Measurements from ENCODE around the gene ZNF581. TPM values are rescaled to one million over a fixed set of nuclear protein-coding genes. Genes with fewer than 3 reads are reported as not detected.
A peak's percentile ranks its signal among the peaks of the same experiment; 100 is the strongest.

ZNF581 gene
- total RNA-seq, 1 experiment from 2014 or later = 46.2 TPM

DNA sequence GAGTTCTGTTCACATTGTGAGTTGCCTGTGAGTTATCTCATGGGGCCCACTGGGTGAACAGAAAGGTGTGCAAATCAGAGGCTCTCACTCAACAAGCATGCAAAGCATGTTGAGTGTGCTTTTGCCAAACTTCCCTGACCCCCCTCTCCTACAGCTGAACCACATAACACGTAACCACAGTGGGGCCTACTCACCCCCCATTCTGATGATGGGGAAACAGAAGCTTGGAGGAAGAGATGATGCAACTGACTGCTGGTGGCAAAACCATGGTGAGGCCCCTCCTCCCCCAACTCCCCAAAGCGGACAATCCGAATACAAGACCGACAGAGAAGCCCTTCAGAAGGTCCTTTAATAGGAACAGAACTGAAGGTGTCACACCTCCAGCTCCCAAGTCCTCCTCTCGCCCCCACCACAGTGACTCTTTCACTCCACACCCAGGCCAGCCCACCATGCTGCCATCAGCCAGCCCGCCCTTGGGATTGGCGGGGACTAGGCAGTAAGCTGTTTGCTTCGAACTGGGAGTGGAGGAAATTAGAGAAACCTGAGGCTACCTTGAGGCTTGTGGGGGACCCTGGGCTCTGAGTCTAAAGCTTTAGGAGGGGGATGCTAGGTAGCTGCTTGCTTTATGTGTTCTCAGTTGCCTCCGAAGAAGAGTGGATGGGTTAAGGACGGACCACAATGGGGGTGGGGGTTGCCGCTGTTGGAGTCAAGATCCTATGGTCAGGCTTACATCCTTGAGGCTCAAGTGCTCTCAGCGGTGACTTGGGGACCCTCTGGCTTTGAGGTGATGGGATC, 22.8 kb upstream of the ZNF581 start:
- POLR2A ChIA-PET = no interaction called here
- H3K4me1 Mint-ChIP-seq (ENCODE audit: low read depth, unreplicated experiment) = peaks cover 7% of the 10 kb centered on the region
- H3K4me1 ChIP-seq = no peaks in the 10 kb centered on the region
- no peak overlapping the region for H3K27ac Mint-ChIP-seq (ENCODE audit: unreplicated experiment)
- DNase-seq = no peak
- peaks cover 55% of the 10 kb centered on the region for H3K36me3 Mint-ChIP-seq (ENCODE audit: insufficient read depth, unreplicated experiment)
- H3K4me3 Mint-ChIP-seq (ENCODE audit: unreplicated experiment) = no peak overlapping the region
- 0 out of 2 replicates have a peak, but pooled peaks cover 6% of the 10 kb centered on the region for H3K9me3 ChIP-seq
- CTCF ChIA-PET = no interaction called here
- no peaks in the 10 kb centered on the region for H3K9me3 Mint-ChIP-seq (ENCODE audit: unreplicated experiment)
- no TSS peak for BruUV-seq (replicated peaks)
- H3K36me3 ChIP-seq (ENCODE audit: control insufficient read depth, insufficient read depth, low read length) = no peaks in the 10 kb centered on the region; the same call in 1 of the 2 replicates
- H3K4me3 ChIP-seq (ENCODE audit: low read depth, low read length) = no peak overlapping the region
- intact Hi-C loops (cut with micrococcal nuclease; ENCODE audit: unreplicated experiment) = no loop called here
- H3K27me3 ChIP-seq (replicated peaks; ENCODE audit: control insufficient read depth, insufficient read depth, low read length) = no peaks in the 10 kb centered on the region
- no peaks in the 10 kb centered on the region for H3K27me3 Mint-ChIP-seq (ENCODE audit: insufficient read depth, unreplicated experiment)
- TF ChIP-seq, protein P1, sequence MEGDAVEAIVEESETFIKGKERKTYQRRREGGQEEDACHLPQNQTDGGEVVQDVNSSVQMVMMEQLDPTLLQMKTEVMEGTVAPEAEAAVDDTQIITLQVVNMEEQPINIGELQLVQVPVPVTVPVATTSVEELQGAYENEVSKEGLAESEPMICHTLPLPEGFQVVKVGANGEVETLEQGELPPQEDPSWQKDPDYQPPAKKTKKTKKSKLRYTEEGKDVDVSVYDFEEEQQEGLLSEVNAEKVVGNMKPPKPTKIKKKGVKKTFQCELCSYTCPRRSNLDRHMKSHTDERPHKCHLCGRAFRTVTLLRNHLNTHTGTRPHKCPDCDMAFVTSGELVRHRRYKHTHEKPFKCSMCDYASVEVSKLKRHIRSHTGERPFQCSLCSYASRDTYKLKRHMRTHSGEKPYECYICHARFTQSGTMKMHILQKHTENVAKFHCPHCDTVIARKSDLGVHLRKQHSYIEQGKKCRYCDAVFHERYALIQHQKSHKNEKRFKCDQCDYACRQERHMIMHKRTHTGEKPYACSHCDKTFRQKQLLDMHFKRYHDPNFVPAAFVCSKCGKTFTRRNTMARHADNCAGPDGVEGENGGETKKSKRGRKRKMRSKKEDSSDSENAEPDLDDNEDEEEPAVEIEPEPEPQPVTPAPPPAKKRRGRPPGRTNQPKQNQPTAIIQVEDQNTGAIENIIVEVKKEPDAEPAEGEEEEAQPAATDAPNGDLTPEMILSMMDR (IDR thresholded peaks at IDR 0.05; ENCODE audit: insufficient read depth in 1 of 2, low read depth in 1 of 2, low read length in 1 of 2, severe bottlenecking in 1 of 2, unreplicated experiment in 1 of 2) = no peak

DNA sequence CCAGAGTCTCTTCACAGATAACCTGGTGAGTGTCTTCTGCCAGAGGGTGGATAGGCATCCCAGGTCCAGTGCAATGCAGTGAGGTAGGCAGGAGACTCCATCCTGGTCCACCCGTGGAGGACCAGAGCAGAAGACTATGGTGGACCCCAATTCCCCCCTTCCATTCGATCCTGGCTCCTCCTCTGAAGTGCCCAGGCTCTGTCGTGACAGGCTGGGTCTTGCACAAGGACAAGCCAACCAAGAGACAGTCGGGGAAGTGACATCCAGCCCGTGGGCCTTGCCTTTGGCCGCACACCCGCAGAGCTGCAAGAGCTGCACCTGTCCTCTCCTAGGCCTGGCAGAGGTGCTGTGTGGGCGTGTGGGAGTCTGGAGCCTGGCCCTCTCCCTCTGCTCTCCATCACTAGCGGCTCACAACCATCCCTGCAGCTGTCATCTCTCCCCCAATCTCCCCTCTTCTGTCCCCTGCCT, 22.2 kb upstream of the ZNF581 start:
- Mint-ChIP-seq H3K4me3 (ENCODE audit: unreplicated experiment) (no peak overlapping the region), H3K36me3 (ENCODE audit: insufficient read depth, unreplicated experiment) (peaks cover 55% of the 10 kb centered on the region), H3K27ac (ENCODE audit: unreplicated experiment) (no peak overlapping the region), H3K9me3 (ENCODE audit: unreplicated experiment) (no peaks in the 10 kb centered on the region), H3K27me3 (ENCODE audit: insufficient read depth, unreplicated experiment) (no peaks in the 10 kb centered on the region), H3K4me1 (ENCODE audit: low read depth, unreplicated experiment) (peaks cover 7% of the 10 kb centered on the region)
- 0 out of 2 replicates have a peak, but pooled peaks cover 6% of the 10 kb centered on the region for H3K9me3 ChIP-seq
- ChIA-PET POLR2A (no interaction called here), CTCF (no interaction called here)
- no peaks in the 10 kb centered on the region; the same call in 1 of the 2 replicates for H3K36me3 ChIP-seq (ENCODE audit: control insufficient read depth, insufficient read depth, low read length)
- no peaks in the 10 kb centered on the region for H3K4me1 ChIP-seq
- TF ChIP-seq, protein P1 (IDR thresholded peaks at IDR 0.05; ENCODE audit: insufficient read depth in 1 of 2, low read depth in 1 of 2, low read length in 1 of 2, severe bottlenecking in 1 of 2, unreplicated experiment in 1 of 2) = no peak
- no peak overlapping the region for H3K4me3 ChIP-seq (ENCODE audit: low read depth, low read length)
- intact Hi-C loops (cut with micrococcal nuclease; ENCODE audit: unreplicated experiment) = no loop called here
- DNase-seq = no peak
- TSS peak; percentile 19 for BruUV-seq (replicated peaks)
- H3K27me3 ChIP-seq (replicated peaks; ENCODE audit: control insufficient read depth, insufficient read depth, low read length) = no peaks in the 10 kb centered on the region

DNA sequence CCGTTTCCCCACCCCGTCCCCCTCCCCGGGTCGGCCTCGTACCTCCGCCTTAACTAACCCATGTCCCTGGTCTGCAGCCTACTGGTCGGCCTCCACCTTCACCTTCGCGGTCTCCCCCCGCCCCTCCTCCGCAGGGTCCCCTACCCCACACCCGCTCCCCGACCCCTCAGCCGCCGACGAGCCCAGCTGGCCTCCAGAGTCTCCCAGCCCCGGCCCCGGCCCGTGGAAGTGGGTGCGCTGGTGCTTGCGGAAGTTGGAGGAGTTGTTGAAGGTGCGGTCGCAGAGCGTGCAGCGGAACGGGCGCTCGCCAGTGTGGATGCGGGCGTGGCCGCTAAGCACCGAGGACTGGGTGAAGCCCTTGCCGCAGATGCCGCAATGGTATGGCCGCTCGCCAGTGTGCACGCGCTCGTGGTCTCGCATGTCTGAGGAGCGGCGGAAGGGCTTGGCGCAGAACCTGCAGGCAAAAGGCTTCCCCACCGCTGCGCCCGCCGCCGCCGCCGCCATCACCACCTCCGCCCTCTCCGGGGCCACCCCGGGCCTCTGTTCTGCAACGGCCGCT, 21.7 kb upstream of the ZNF581 start:
- no peak overlapping the region for H3K4me3 ChIP-seq (ENCODE audit: low read depth, low read length)
- intact Hi-C loops (cut with micrococcal nuclease; ENCODE audit: unreplicated experiment) = no loop called here
- H3K27me3 ChIP-seq (replicated peaks; ENCODE audit: control insufficient read depth, insufficient read depth, low read length) = no peaks in the 10 kb centered on the region
- H3K36me3 Mint-ChIP-seq (ENCODE audit: insufficient read depth, unreplicated experiment) = peaks cover 52% of the 10 kb centered on the region
- no peaks in the 10 kb centered on the region for H3K4me1 ChIP-seq
- no peaks in the 10 kb centered on the region for H3K9me3 Mint-ChIP-seq (ENCODE audit: unreplicated experiment)
- no TSS peak for BruUV-seq (replicated peaks)
- POLR2A ChIA-PET = interaction anchor here (0.6 kb wide), 1 partner anchor 10 kb away, joined by 5 read pairs; no protein-coding TSS in a partner anchor
- no peak overlapping the region for H3K4me3 Mint-ChIP-seq (ENCODE audit: unreplicated experiment)
- no peaks in the 10 kb centered on the region; the same call in 1 of the 2 replicates for H3K36me3 ChIP-seq (ENCODE audit: control insufficient read depth, insufficient read depth, low read length)
- H3K9me3 ChIP-seq = 0 out of 2 replicates have a peak, but pooled peaks cover 6% of the 10 kb centered on the region
- H3K27me3 Mint-ChIP-seq (ENCODE audit: insufficient read depth, unreplicated experiment) = no peaks in the 10 kb centered on the region
- CTCF ChIA-PET = no interaction called here
- TF ChIP-seq, protein P1 (IDR thresholded peaks at IDR 0.05; ENCODE audit: insufficient read depth in 1 of 2, low read depth in 1 of 2, low read length in 1 of 2, severe bottlenecking in 1 of 2, unreplicated experiment in 1 of 2) = no peak
- DNase-seq = no peak
- H3K4me1 Mint-ChIP-seq (ENCODE audit: low read depth, unreplicated experiment) = peaks cover 7% of the 10 kb centered on the region
- no peak overlapping the region for H3K27ac Mint-ChIP-seq (ENCODE audit: unreplicated experiment)
